Muscle layer of colon (tissue), 2 donors: ENCODE results near the gene GIGYF2.

Source experiments
- H3K27ac ChIP-seq: one replicate; pipeline ENCODE4 v1.7.0; 2013; ENCODE audit warnings: low read depth, mild to moderate bottlenecking, low read length, moderate library complexity
- H3K27me3 ChIP-seq, 2 donors: one replicate each; pipeline ENCODE4 v1.7.0; 2013; ENCODE audit warnings: low read length in 2 of 2, mild to moderate bottlenecking in 2 of 2; ENCODE audit not compliant: insufficient read depth in 2 of 2, control insufficient read depth in 1 of 2
- H3K36me3 ChIP-seq: one replicate; pipeline ENCODE4 v1.7.0; 2013; ENCODE audit warnings: mild to moderate bottlenecking, low read length; ENCODE audit not compliant: insufficient read depth
- H3K4me1 ChIP-seq: one replicate; pipeline ENCODE4 v1.7.0; 2013; ENCODE audit warnings: mild to moderate bottlenecking, low read length; ENCODE audit not compliant: insufficient read depth
- H3K4me3 ChIP-seq, 2 donors: one replicate each; pipeline ENCODE4 v1.7.0; 2013; ENCODE audit warnings: low read length in 2 of 2, low read depth in 1 of 2, mild to moderate bottlenecking in 1 of 2, moderate library complexity in 1 of 2
- H3K9ac ChIP-seq: one replicate; pipeline ENCODE4 v1.7.0; 2013; ENCODE audit warnings: low read length
- H3K9me3 ChIP-seq: one replicate; pipeline ENCODE4 v1.7.0; 2013; ENCODE audit warnings: mild to moderate bottlenecking, low read length
- donor health status: abdominal sarcoma.
- donor health status: Adenocarcinoma of cecum.

The GIGYF2 gene

GRCh38 chr2:232884549-232885263, 187.6 kb downstream of the GIGYF2 start:
- H3K9me3 ChIP-seq, result no peaks in the 10 kb centered on the region
- no peaks in the 10 kb centered on the region for H3K36me3 ChIP-seq
- H3K4me1 ChIP-seq, result no peaks in the 10 kb centered on the region
- H3K27me3 ChIP-seq, result peaks cover 0 to 7% of the 10 kb centered on the region in 2 donors
- H3K4me3 ChIP-seq, result no peak overlapping the region
- H3K9ac ChIP-seq, result no peak overlapping the region
- H3K27ac ChIP-seq, result no peak overlapping the region

- Histone ChIP-seq H3K36me3 (no peaks in the 10 kb centered on the region), H3K9ac (no peak overlapping the region), H3K27me3 (peaks cover under 1 to 7% of the 10 kb centered on the region in 2 donors), H3K4me1 (no peaks in the 10 kb centered on the region), H3K9me3 (no peaks in the 10 kb centered on the region), H3K4me3 (no peak overlapping the region), H3K27ac (no peak overlapping the region)
These were observed 188.3 kb downstream of the GIGYF2 start for GRCh38 chr2:232885264-232885961.

GRCh38 chr2:232886176-232886575, 189.0 kb downstream of the GIGYF2 start:
- Histone ChIP-seq H3K4me3 (no peak overlapping the region), H3K9ac (no peak overlapping the region), H3K9me3 (no peaks in the 10 kb centered on the region), H3K4me1 (no peaks in the 10 kb centered on the region), H3K27ac (no peak overlapping the region), H3K36me3 (no peaks in the 10 kb centered on the region), H3K27me3 (peaks cover 6 to 7% of the 10 kb centered on the region in 2 donors)

- Histone ChIP-seq H3K9ac (no peak overlapping the region), H3K27me3 (peaks cover 6 to 7% of the 10 kb centered on the region in 2 donors), H3K27ac (no peak overlapping the region), H3K36me3 (no peaks in the 10 kb centered on the region), H3K4me3 (no peak overlapping the region), H3K9me3 (no peaks in the 10 kb centered on the region), H3K4me1 (no peaks in the 10 kb centered on the region)
These were observed 189.5 kb downstream of the GIGYF2 start for GRCh38 chr2:232886632-232887031.

- no peaks in the 10 kb centered on the region for H3K36me3 ChIP-seq
- H3K9ac ChIP-seq, result no peak overlapping the region
- H3K9me3 ChIP-seq, result no peaks in the 10 kb centered on the region
- H3K4me1 ChIP-seq, result no peaks in the 10 kb centered on the region
- H3K27ac ChIP-seq, result no peak overlapping the region
- no peak overlapping the region for H3K4me3 ChIP-seq
- H3K27me3 ChIP-seq, result peaks cover 6 to 7% of the 10 kb centered on the region in 2 donors
These were observed 190.2 kb downstream of the GIGYF2 start for GRCh38 chr2:232887171-232887850.

- Histone ChIP-seq H3K9ac (no peak overlapping the region), H3K27me3 (peaks cover 6 to 7% of the 10 kb centered on the region in 2 donors), H3K27ac (no peak overlapping the region), H3K4me3 (no peak overlapping the region), H3K4me1 (no peaks in the 10 kb centered on the region), H3K36me3 (no peaks in the 10 kb centered on the region), H3K9me3 (no peaks in the 10 kb centered on the region)
These were observed 191.1 kb downstream of the GIGYF2 start for GRCh38 chr2:232888099-232888836.

- Histone ChIP-seq H3K4me3 (no peak overlapping the region), H3K9ac (no peak overlapping the region), H3K36me3 (no peaks in the 10 kb centered on the region), H3K9me3 (no peaks in the 10 kb centered on the region), H3K27me3 (peaks cover 6 to 7% of the 10 kb centered on the region in 2 donors), H3K27ac (no peak overlapping the region), H3K4me1 (no peaks in the 10 kb centered on the region)
These were observed 191.9 kb downstream of the GIGYF2 start for GRCh38 chr2:232888839-232889529.

- Histone ChIP-seq H3K36me3 (no peaks in the 10 kb centered on the region), H3K27me3 (peaks cover 6 to 7% of the 10 kb centered on the region in 2 donors), H3K4me3 (no peak overlapping the region), H3K9me3 (no peaks in the 10 kb centered on the region), H3K9ac (no peak overlapping the region), H3K4me1 (no peaks in the 10 kb centered on the region), H3K27ac (no peak overlapping the region)
These were observed 192.8 kb downstream of the GIGYF2 start for GRCh38 chr2:232889876-232890401.

- Histone ChIP-seq H3K27ac (no peak overlapping the region), H3K4me3 (no peak overlapping the region), H3K4me1 (no peaks in the 10 kb centered on the region), H3K27me3 (peaks cover 6 to 7% of the 10 kb centered on the region in 2 donors), H3K9ac (no peak overlapping the region), H3K9me3 (no peaks in the 10 kb centered on the region), H3K36me3 (no peaks in the 10 kb centered on the region)
These were observed 193.4 kb downstream of the GIGYF2 start for GRCh38 chr2:232890536-232890895.

GRCh38 chr2:232890896-232891601, 193.9 kb downstream of the GIGYF2 start:
- H3K27me3 ChIP-seq, result peaks cover 6 to 7% of the 10 kb centered on the region in 2 donors
- H3K36me3 ChIP-seq, result no peaks in the 10 kb centered on the region
- no peaks in the 10 kb centered on the region for H3K9me3 ChIP-seq
- H3K4me1 ChIP-seq, result no peaks in the 10 kb centered on the region
- no peak overlapping the region for H3K4me3 ChIP-seq
- H3K9ac ChIP-seq, result no peak overlapping the region
- no peak overlapping the region for H3K27ac ChIP-seq
